Progenitor cell of endocrine pancreas (in vitro differentiated cells): Measurements from ENCODE around the gene OSR1. TPM values are rescaled to one million over a fixed set of nuclear protein-coding genes. Genes with fewer than 3 reads are reported as not detected.

Experiments used
- DNase-seq: peaks from one replicate; pipeline ENCODE4 v3.0.0; 2021; ENCODE audit warnings: low spot score; ENCODE audit not compliant: unreplicated experiment
- H3K27ac Mint-ChIP-seq: 2 replicates; pipeline ENCODE4 v1.8.0; 2021; ENCODE audit warnings: mild to moderate bottlenecking, moderate library complexity, mixed read lengths
- H3K27me3 Mint-ChIP-seq: 2 replicates; pipeline ENCODE4 v1.8.0; 2021; ENCODE audit warnings: mixed read lengths
- H3K36me3 Mint-ChIP-seq: 2 replicates; pipeline ENCODE4 v1.8.0; 2022; ENCODE audit warnings: mixed read lengths; ENCODE audit not compliant: insufficient read depth
- H3K4me1 Mint-ChIP-seq: 2 replicates; pipeline ENCODE4 v1.8.0; 2021; ENCODE audit warnings: low read depth, mixed read lengths
- H3K4me3 Mint-ChIP-seq: 2 replicates; pipeline ENCODE4 v1.8.0; 2021; ENCODE audit warnings: low read depth, mild to moderate bottlenecking, moderate library complexity, mixed read lengths
- H3K9me3 Mint-ChIP-seq: 2 replicates; pipeline ENCODE4 v1.8.0; 2021; ENCODE audit warnings: low read depth, mixed read lengths
- CTCF ChIP-seq: fragments of 200-600 bp; sonication (generic); IDR thresholded peaks from one replicate; pipeline ENCODE4 v1.5.0; 2021; ENCODE audit warnings: antibody characterized with exemption, mild to moderate bottlenecking; ENCODE audit not compliant: unreplicated experiment
- total RNA-seq: library from RNA; stranded (reverse); gene quantifications from 2 replicates; pipeline ENCODE4 v1.2.1, GENCODE V29; 2021

OSR1 gene
- total RNA-seq, 1 donor from 2014 or later, result 10.7 TPM

GRCh38 chr2:19346983-19347618 is 11.3 kb downstream of the OSR1 start:
- no peak for TF ChIP-seq CTCF
- no peaks in the 10 kb centered on the region for H3K9me3 Mint-ChIP-seq
- no peak for DNase-seq
- H3K36me3 Mint-ChIP-seq, result peaks cover 7% of the 10 kb centered on the region
- peak overlapping the region; percentile 99 for H3K27ac Mint-ChIP-seq
- peak overlapping the region; percentile 93 for H3K4me3 Mint-ChIP-seq
- H3K4me1 Mint-ChIP-seq, result peaks cover 12% of the 10 kb centered on the region
- H3K27me3 Mint-ChIP-seq, result peaks cover 19% of the 10 kb centered on the region

GRCh38 chr2:19337742-19338141 is 20.7 kb downstream of the OSR1 start:
- TF ChIP-seq CTCF, result no peak
- no peak overlapping the region for H3K27ac Mint-ChIP-seq

GRCh38 chr2:19337202-19337601 is 21.2 kb downstream of the OSR1 start:
- DNase-seq, result no peak
- no peak for TF ChIP-seq CTCF
- Mint-ChIP-seq H3K4me1 (peaks cover 3% of the 10 kb centered on the region), H3K27ac (no peak overlapping the region), H3K27me3 (no peaks in the 10 kb centered on the region), H3K4me3 (no peak overlapping the region), H3K9me3 (no peaks in the 10 kb centered on the region), H3K36me3 (peaks cover under 1% of the 10 kb centered on the region)

More at GRCh38 chr2:19337742-19338141, 20.7 kb downstream of the OSR1 start:
- DNase-seq, result no peak
- H3K9me3 Mint-ChIP-seq, result no peaks in the 10 kb centered on the region
- H3K36me3 Mint-ChIP-seq, result peaks cover 1% of the 10 kb centered on the region
- H3K4me1 Mint-ChIP-seq, result peaks cover 3% of the 10 kb centered on the region
- no peak overlapping the region for H3K4me3 Mint-ChIP-seq
- H3K27me3 Mint-ChIP-seq, result no peaks in the 10 kb centered on the region

GRCh38 chr2:19336781-19337180 is 21.6 kb downstream of the OSR1 start:
- no peak for TF ChIP-seq CTCF
- no peak overlapping the region for H3K27ac Mint-ChIP-seq
- no peak for DNase-seq

GRCh38 chr2:19332503-19332902 is 25.9 kb downstream of the OSR1 start:
- Mint-ChIP-seq H3K9me3 (no peaks in the 10 kb centered on the region), H3K36me3 (no peaks in the 10 kb centered on the region), H3K4me3 (no peak overlapping the region), H3K27me3 (no peaks in the 10 kb centered on the region), H3K4me1 (peaks cover 3% of the 10 kb centered on the region), H3K27ac (no peak overlapping the region)
- DNase-seq, result no peak
- no peak for TF ChIP-seq CTCF

More at GRCh38 chr2:19336781-19337180, 21.6 kb downstream of the OSR1 start:
- Mint-ChIP-seq H3K4me3 (no peak overlapping the region), H3K36me3 (no peaks in the 10 kb centered on the region), H3K4me1 (peaks cover 3% of the 10 kb centered on the region), H3K9me3 (no peaks in the 10 kb centered on the region), H3K27me3 (no peaks in the 10 kb centered on the region)
